HepG2 (cell line): ENCODE data around the gene VTI1B. TPM values are rescaled to one million over a fixed set of nuclear protein-coding genes. Genes with fewer than 3 reads are reported as not detected.

Source experiments
- ATAC-seq: fragments of 200-7000 bp; cut with Tn5 transposase; 3 replicates; pipeline ENCODE4 v1.9.1; 2020; ENCODE audit warnings: mild to moderate bottlenecking, moderate library complexity
- BruUV-seq: library from RNA; stranded (reverse); fragments of 400-500 nt; replicated peaks from 2 replicates; lab custom pipeline; 2021; lab: Mats Ljungman, UMichigan
- CTCF ChIA-PET: fragments of 300-600 bp; formaldehyde crosslinking; extraction: SDS; loops from one replicate; lab custom pipeline; 2021; ENCODE audit warnings: low total read pairs, inconsistent platforms, low intra/inter-chr PET ratio; lab: Yijun Ruan, JAX
- POLR2A ChIA-PET: fragments of 350-600 bp; sonication (Branson Sonifier 250); formaldehyde crosslinking; loops from one replicate; lab custom pipeline; 2020; ENCODE audit warnings: antibody characterized with exemption, inconsistent platforms; lab: Yijun Ruan, JAX
- DNase-seq: peaks from one replicate; pipeline ENCODE4 v3.0.0-alpha.2; 2015; ENCODE audit warnings: low spot score
- FAIRE-seq: peaks from 3 replicates; lab custom pipeline; 2011; peaks lifted over from hg19 to GRCh38; lab: Jason Lieb, UNC
- H2AFZ ChIP-seq: one replicate; pipeline ENCODE4 v1.6.1; 2011; ENCODE audit warnings: low read length, inconsistent platforms
- H3K27ac ChIP-seq: fragments of 300-600 bp; 3 replicates; pipeline ENCODE4 v1.8.0; 2011; ENCODE audit warnings: mixed run types, mild to moderate bottlenecking, mixed read lengths, low read length, inconsistent platforms; ENCODE audit not compliant: insufficient read depth; ENCODE audit errors: extremely low read length
- H3K27me3 ChIP-seq, 2 experiments: fragments of 200-600 bp in 1 of 2; 2 replicates in 1 of 2; 3 replicates in 1 of 2; pipeline versions ENCODE4 v1.6.0 to v1.8.0; 2011; ENCODE audit warnings: low read length in 2 of 2, mild to moderate bottlenecking in 2 of 2, moderate library complexity in 2 of 2, inconsistent platforms in 1 of 2; ENCODE audit not compliant: insufficient read depth in 2 of 2, control insufficient read depth in 1 of 2
- H3K36me3 ChIP-seq, 2 experiments: fragments of 200-600 bp in 1 of 2; replicated peaks in 1 of 2; 2 replicates in 1 of 2; 3 replicates in 1 of 2; pipeline versions ENCODE4 v1.5.1 to v1.8.0; 2011; ENCODE audit warnings: low read length in 2 of 2, inconsistent platforms in 1 of 2; ENCODE audit not compliant: insufficient read depth in 2 of 2, control insufficient read depth in 1 of 2
- H3K4me1 ChIP-seq: 2 replicates; pipeline ENCODE4 v1.5.1; 2012; ENCODE audit warnings: low read length, inconsistent platforms; ENCODE audit not compliant: insufficient read depth
- H3K4me2 ChIP-seq: 2 replicates; pipeline ENCODE4 v1.6.0; 2011; ENCODE audit warnings: low read depth, low read length, inconsistent platforms
- H3K4me3 ChIP-seq, 3 experiments: fragments of 200-600 bp in 1 of 3; sonication (generic), shearing (Covaris generic) in 1 of 3; replicated peaks in 1 of 3; 2 replicates each; pipeline ENCODE4 v1.5.1; 2011 to 2016; ENCODE audit warnings: low read length in 3 of 3, inconsistent platforms in 2 of 3, low read depth in 2 of 3, mild to moderate bottlenecking in 2 of 3, control low read depth in 1 of 3, mixed read lengths in 1 of 3; ENCODE audit not compliant: insufficient read depth in 1 of 3
- H3K79me2 ChIP-seq: one replicate; pipeline ENCODE4 v1.6.1; 2011; ENCODE audit warnings: low read length, inconsistent platforms; ENCODE audit not compliant: insufficient read depth
- H3K9ac ChIP-seq: 2 replicates; pipeline ENCODE4 v1.6.0; 2011; ENCODE audit warnings: mild to moderate bottlenecking, low read depth, low read length, inconsistent platforms; ENCODE audit not compliant: insufficient read depth
- H3K9me3 ChIP-seq: 2 replicates; pipeline ENCODE4 v1.5.1; 2012; ENCODE audit warnings: mild to moderate bottlenecking, low read length
- H4K20me1 ChIP-seq: 2 replicates; pipeline ENCODE4 v1.6.0; 2011; ENCODE audit warnings: inconsistent platforms, mild to moderate bottlenecking, low read length, moderate library complexity; ENCODE audit not compliant: insufficient read depth
- DRAP1 ChIP-seq: IDR thresholded peaks from 2 replicates; pipeline ENCODE4 v1.6.1; 2016; ENCODE audit warnings: missing genetic modification reagents, missing compliant biosample characterization
- FOSL1 ChIP-seq: sonication (generic); formaldehyde crosslinking; IDR thresholded peaks from 2 replicates; pipeline ENCODE4 v1.9.0; 2021; ENCODE audit warnings: missing genetic modification reagents, borderline replicate concordance
- HNF1B ChIP-seq: sonication (generic); formaldehyde crosslinking; IDR thresholded peaks from 2 replicates; pipeline ENCODE4 v1.5.1; 2020; ENCODE audit warnings: mild to moderate bottlenecking, moderate library complexity, missing genetic modification reagents
- HNRNPL ChIP-seq: fragments of 200-400 bp; formaldehyde crosslinking; IDR thresholded peaks from 2 replicates; pipeline ENCODE4 v1.6.1; 2017; ENCODE audit warnings: mild to moderate bottlenecking, low read depth, low read length
- JUNB ChIP-seq: sonication (generic); formaldehyde crosslinking; IDR thresholded peaks from 2 replicates; pipeline ENCODE4 v1.8.0; 2022; ENCODE audit warnings: missing genetic modification reagents, mild to moderate bottlenecking, borderline replicate concordance
- SALL2 ChIP-seq: sonication (generic); formaldehyde crosslinking; IDR thresholded peaks from 2 replicates; pipeline ENCODE4 v1.8.1; 2023; ENCODE audit warnings: mild to moderate bottlenecking, missing genetic modification reagents, inconsistent platforms
- SRSF1 ChIP-seq: fragments of 200-400 bp; formaldehyde crosslinking; optimal IDR thresholded peaks from 2 replicates; pipeline ENCODE3; 2017; ENCODE audit warnings: mild to moderate bottlenecking, low read depth, low read length, moderate library complexity
- TOPORS ChIP-seq: sonication (generic); formaldehyde crosslinking; IDR thresholded peaks from 2 replicates; pipeline ENCODE4 v1.8.0; 2023; ENCODE audit warnings: mild to moderate bottlenecking, missing genetic modification reagents
- ZNF180 ChIP-seq: sonication (generic); formaldehyde crosslinking; IDR thresholded peaks from 2 replicates; pipeline ENCODE4 v1.4.0; 2020; ENCODE audit warnings: low read depth, missing genetic modification reagents, borderline replicate concordance
- ZNF326 ChIP-seq: sonication (generic); formaldehyde crosslinking; IDR thresholded peaks from 2 replicates; pipeline ENCODE4 v1.4.0; 2020; ENCODE audit warnings: missing genetic modification reagents, borderline replicate concordance
- ZNF34 ChIP-seq: sonication (generic); formaldehyde crosslinking; IDR thresholded peaks from 2 replicates; pipeline ENCODE4 v1.4.0; 2020; ENCODE audit warnings: mild to moderate bottlenecking, missing genetic modification reagents, borderline replicate concordance
- ZNF589 ChIP-seq: sonication (generic); formaldehyde crosslinking; conservative IDR thresholded peaks from 2 replicates; pipeline ENCODE4 v1.8.0; 2022; ENCODE audit warnings: mild to moderate bottlenecking, moderate library complexity, missing genetic modification reagents
- ZSCAN31 ChIP-seq: sonication (generic); formaldehyde crosslinking; IDR thresholded peaks from 2 replicates; pipeline ENCODE4 v1.5.0; 2020; ENCODE audit warnings: low read depth, mild to moderate bottlenecking, missing genetic modification reagents
- WGBS: methylation state at CpG from one replicate; pipeline ENCODE4 v1.1.6; 2017; ENCODE audit warnings: low lambda C conversion rate; 5-methylcytosine and 5-hydroxymethylcytosine counted together
- in situ Hi-C: cut with HindIII; loops from 2 replicates; pipeline ENCODE4 v1.10.0; 2017; ENCODE audit warnings: low pct_unique_long_range_greater_than_20kb; ENCODE audit not compliant: extremely low pct_ligation_motif_present
- intact Hi-C: fragments of 100-400 bp; cut with micrococcal nuclease; formaldehyde crosslinking; loops from one replicate; pipeline ENCODE4 v1.10.0; 2022; ENCODE audit not compliant: unreplicated experiment
- polyA plus RNA-seq, 8 experiments: library from polyadenylated mRNA; depleted of rRNA in 3 of 8; stranded (reverse) in 7 of 8; unstranded in 1 of 8; fragments of >200 nt; fragmentation: Illumina TruSeq in 4 of 8; extraction: Trizol in 4 of 8; gene quantifications; 2 replicates each; pipeline versions ENCODE4 v1.2.1 to v1.2.3, GENCODE V29; 2011 to 2016; ENCODE audit warnings: low read depth in 4 of 8, missing spikeins in 1 of 8, mixed read lengths in 1 of 8; ENCODE audit not compliant: insufficient read depth in 1 of 8
- total RNA-seq, 5 experiments: library from RNA; depleted of rRNA; stranded (reverse); fragments of >200 nt; fragmentation: Illumina TruSeq; extraction: Trizol; gene quantifications; 2 replicates each; pipeline ENCODE4 v1.2.3, GENCODE V29; 2016; ENCODE audit warnings: low read depth in 1 of 5
- TF ChIP-seq, protein P1 (sequence below), 2 experiments: sonication (generic) in 1 of 2; formaldehyde crosslinking in 1 of 2; IDR thresholded peaks; 2 replicates each; pipeline versions ENCODE4 v1.6.1 to v1.9.0; 2014 to 2022; ENCODE audit warnings: antibody characterized with exemption in 1 of 2, borderline replicate concordance in 1 of 2, inconsistent platforms in 1 of 2, low read depth in 1 of 2, missing genetic modification reagents in 1 of 2

The VTI1B gene
- total and polyA plus RNA-seq, 2 of the 13 experiments (the other 11 are each of a cell fraction or from before 2014, with no cell fraction given), result 39.0 to 103 TPM

- TF ChIP-seq DRAP1 (CRISPR knock-in tag) (no peak), SRSF1 (no peak)
These were observed 51.8 kb downstream of the VTI1B start (continued) for GRCh38 chr14:67622675-67623074.

GRCh38 chr14:67620217-67620785 is 54.1 kb downstream of the VTI1B start:
- no peaks in the 10 kb centered on the region; a peak in 1 of 5 replicates for H3K36me3 ChIP-seq
- ATAC-seq (peak; percentile 10; the same call in 2 of the 3 replicates), FAIRE-seq (no peak), DNase-seq (no peak)
- peak overlapping the region; percentile 81 to 95 (median 88) for H3K4me3 ChIP-seq
- no peaks in the 10 kb centered on the region for H3K79me2 ChIP-seq
- TSS peak; percentile 75 for BruUV-seq
- no peaks in the 10 kb centered on the region for H3K9me3 ChIP-seq
- POLR2A ChIA-PET, result interaction anchor here (0.8 to 1.8 kb wide), 5 partner anchors 16 to 109 kb away, joined by 3 to 9 read pairs (median 5); partner anchors contain the start of genes PIGH and RDH11
- 38% methylated on average over 18 of the region's 19 CpGs for WGBS
- H2AFZ ChIP-seq, result no peak overlapping the region
- 0 out of 5 replicates have a peak, but pooled peaks cover 0 to 5% of the 10 kb centered on the region in 2 experiments for H3K27me3 ChIP-seq
- H3K9ac ChIP-seq, result peak overlapping the region; percentile 85
- intact Hi-C loops (no loop called here), in situ Hi-C loops (loop anchor here (25.0 kb wide), 1 partner anchor 1192 kb away; no protein-coding TSS in a partner anchor)
- peak overlapping the region; percentile 61 for H3K27ac ChIP-seq
- CTCF ChIA-PET, result no interaction called here
- peak overlapping the region; percentile 86 for H3K4me2 ChIP-seq
- H4K20me1 ChIP-seq, result no peaks in the 10 kb centered on the region
- peaks cover 51% of the 10 kb centered on the region for H3K4me1 ChIP-seq
- TF ChIP-seq ZNF34 (CRISPR knock-in tag) (0 out of 2 replicates have a peak, but pooled peaks have one; percentile 66), ZNF589 (no peak), HNRNPL (no peak), SALL2 (CRISPR knock-in tag) (0 out of 2 replicates have a peak, but pooled peaks have one; percentile 64), ZNF180 (CRISPR knock-in tag) (no peak), ZNF326 (CRISPR knock-in tag) (no peak), FOSL1 (CRISPR knock-in tag) (no peak), HNF1B (no peak), ZSCAN31 (CRISPR knock-in tag) (no peak), TOPORS (CRISPR knock-in tag) (no peak), JUNB (CRISPR knock-in tag) (no peak)
- TF ChIP-seq, protein P1, sequence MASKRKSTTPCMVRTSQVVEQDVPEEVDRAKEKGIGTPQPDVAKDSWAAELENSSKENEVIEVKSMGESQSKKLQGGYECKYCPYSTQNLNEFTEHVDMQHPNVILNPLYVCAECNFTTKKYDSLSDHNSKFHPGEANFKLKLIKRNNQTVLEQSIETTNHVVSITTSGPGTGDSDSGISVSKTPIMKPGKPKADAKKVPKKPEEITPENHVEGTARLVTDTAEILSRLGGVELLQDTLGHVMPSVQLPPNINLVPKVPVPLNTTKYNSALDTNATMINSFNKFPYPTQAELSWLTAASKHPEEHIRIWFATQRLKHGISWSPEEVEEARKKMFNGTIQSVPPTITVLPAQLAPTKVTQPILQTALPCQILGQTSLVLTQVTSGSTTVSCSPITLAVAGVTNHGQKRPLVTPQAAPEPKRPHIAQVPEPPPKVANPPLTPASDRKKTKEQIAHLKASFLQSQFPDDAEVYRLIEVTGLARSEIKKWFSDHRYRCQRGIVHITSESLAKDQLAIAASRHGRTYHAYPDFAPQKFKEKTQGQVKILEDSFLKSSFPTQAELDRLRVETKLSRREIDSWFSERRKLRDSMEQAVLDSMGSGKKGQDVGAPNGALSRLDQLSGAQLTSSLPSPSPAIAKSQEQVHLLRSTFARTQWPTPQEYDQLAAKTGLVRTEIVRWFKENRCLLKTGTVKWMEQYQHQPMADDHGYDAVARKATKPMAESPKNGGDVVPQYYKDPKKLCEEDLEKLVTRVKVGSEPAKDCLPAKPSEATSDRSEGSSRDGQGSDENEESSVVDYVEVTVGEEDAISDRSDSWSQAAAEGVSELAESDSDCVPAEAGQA (IDR thresholded peaks at IDR 0.05; ENCODE audit: low read depth), result no peak
- TF ChIP-seq, protein P1 (CRISPR knock-in tag; IDR thresholded peaks at IDR 0.05; ENCODE audit: borderline replicate concordance), result no peak
